ENCODE measurements around the gene ATP5PD. TPM values are rescaled to one million over a fixed set of nuclear protein-coding genes. Genes with fewer than 3 reads are reported as not detected.

Gene ATP5PD
- total and polyA plus RNA-seq, 2 of the 13 experiments (the other 11 are each of a cell fraction or from before 2014, with no cell fraction given): 158 to 428 TPM

DNA sequence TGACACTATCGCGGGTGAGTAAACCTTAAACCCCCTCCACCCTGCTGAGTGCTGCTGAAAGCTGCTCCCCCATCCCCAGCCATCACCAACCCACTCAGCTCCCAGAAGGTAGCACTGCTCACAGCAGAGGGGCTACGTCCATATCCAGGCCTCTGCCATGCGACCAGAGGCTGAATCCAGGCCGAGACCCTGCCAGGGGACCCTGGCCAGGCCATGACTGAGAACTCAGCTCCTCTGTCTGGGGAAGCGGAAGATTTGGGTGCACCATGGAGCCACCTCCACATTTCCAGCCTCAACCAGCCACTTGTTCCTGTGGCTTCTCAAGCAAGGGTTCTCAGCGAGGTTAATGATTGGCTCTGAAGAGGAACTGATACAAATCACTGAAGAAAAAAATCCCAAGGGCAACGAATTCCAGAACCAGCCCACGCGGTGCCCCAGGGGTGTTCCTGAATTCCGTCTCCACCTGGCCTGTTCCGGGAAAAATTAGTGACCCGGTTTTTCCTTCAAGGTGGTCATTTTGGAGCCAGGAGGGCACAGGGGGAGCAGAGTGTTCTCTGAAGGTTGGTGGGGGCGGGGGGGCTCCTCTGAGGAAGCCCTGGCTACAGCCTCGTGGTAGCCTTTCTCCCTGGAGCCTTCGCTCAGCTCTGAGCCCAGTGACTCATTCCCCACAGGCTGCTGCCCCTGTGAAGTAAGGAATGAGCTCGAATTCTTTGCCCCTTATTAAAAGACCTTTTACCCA lies 31.7 kb upstream of the ATP5PD start (continued):
- TF ChIP-seq, protein P1, sequence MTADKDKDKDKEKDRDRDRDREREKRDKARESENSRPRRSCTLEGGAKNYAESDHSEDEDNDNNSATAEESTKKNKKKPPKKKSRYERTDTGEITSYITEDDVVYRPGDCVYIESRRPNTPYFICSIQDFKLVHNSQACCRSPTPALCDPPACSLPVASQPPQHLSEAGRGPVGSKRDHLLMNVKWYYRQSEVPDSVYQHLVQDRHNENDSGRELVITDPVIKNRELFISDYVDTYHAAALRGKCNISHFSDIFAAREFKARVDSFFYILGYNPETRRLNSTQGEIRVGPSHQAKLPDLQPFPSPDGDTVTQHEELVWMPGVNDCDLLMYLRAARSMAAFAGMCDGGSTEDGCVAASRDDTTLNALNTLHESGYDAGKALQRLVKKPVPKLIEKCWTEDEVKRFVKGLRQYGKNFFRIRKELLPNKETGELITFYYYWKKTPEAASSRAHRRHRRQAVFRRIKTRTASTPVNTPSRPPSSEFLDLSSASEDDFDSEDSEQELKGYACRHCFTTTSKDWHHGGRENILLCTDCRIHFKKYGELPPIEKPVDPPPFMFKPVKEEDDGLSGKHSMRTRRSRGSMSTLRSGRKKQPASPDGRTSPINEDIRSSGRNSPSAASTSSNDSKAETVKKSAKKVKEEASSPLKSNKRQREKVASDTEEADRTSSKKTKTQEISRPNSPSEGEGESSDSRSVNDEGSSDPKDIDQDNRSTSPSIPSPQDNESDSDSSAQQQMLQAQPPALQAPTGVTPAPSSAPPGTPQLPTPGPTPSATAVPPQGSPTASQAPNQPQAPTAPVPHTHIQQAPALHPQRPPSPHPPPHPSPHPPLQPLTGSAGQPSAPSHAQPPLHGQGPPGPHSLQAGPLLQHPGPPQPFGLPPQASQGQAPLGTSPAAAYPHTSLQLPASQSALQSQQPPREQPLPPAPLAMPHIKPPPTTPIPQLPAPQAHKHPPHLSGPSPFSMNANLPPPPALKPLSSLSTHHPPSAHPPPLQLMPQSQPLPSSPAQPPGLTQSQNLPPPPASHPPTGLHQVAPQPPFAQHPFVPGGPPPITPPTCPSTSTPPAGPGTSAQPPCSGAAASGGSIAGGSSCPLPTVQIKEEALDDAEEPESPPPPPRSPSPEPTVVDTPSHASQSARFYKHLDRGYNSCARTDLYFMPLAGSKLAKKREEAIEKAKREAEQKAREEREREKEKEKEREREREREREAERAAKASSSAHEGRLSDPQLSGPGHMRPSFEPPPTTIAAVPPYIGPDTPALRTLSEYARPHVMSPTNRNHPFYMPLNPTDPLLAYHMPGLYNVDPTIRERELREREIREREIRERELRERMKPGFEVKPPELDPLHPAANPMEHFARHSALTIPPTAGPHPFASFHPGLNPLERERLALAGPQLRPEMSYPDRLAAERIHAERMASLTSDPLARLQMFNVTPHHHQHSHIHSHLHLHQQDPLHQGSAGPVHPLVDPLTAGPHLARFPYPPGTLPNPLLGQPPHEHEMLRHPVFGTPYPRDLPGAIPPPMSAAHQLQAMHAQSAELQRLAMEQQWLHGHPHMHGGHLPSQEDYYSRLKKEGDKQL (CRISPR knock-in tag; IDR thresholded peaks at IDR 0.05; ENCODE audit: low read depth): no peak
- TF ChIP-seq GZF1 (CRISPR knock-in tag; IDR thresholded peaks at IDR 0.05): no peak
- no peak for TF ChIP-seq ZNF562 (CRISPR knock-in tag; IDR thresholded peaks at IDR 0.05; ENCODE audit: borderline replicate concordance)
- no peak for TF ChIP-seq SSRP1 (CRISPR knock-in tag; IDR thresholded peaks at IDR 0.05)
- 0 out of 2 replicates have a peak, but pooled peaks have one; percentile 4 for TF ChIP-seq NCOA2 (CRISPR knock-in tag; IDR thresholded peaks at IDR 0.05)
- TF ChIP-seq CENPT (CRISPR knock-in tag; IDR thresholded peaks at IDR 0.05; ENCODE audit: low read depth): no peak
- TF ChIP-seq, protein P2, sequence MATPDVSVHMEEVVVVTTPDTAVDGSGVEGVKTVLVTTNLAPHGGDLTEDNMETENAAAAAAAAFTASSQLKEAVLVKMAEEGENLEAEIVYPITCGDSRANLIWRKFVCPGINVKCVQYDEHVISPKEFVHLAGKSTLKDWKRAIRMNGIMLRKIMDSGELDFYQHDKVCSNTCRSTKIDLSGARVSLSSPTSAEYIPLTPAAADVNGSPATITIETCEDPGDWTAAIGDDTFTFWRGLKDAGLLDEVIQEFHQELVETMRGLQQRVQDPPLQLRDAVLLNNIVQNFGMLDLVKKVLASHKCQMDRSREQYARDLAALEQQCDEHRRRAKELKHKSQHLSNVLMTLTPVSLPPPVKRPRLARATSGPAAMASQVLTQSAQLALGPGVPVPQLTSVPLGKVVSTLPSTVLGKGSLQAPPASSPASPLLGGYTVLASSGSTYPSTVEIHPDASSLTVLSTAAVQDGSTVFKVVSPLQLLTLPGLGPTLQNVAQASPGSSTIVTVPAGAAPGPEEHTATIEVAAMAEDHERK (CRISPR knock-in tag; IDR thresholded peaks at IDR 0.05; ENCODE audit: low read depth): no peak
- TF ChIP-seq ISX (CRISPR knock-in tag; conservative IDR thresholded peaks at IDR 0.05): no peak
- no peak for TF ChIP-seq TBL1XR1 (IDR thresholded peaks at IDR 0.05; ENCODE audit: borderline replicate concordance, low read length, partially characterized antibody)
- TF ChIP-seq ZNF850 (CRISPR knock-in tag; conservative IDR thresholded peaks at IDR 0.05): no peak
- TF ChIP-seq ZFY (CRISPR knock-in tag; IDR thresholded peaks at IDR 0.05): no peak
- TF ChIP-seq, protein P3, sequence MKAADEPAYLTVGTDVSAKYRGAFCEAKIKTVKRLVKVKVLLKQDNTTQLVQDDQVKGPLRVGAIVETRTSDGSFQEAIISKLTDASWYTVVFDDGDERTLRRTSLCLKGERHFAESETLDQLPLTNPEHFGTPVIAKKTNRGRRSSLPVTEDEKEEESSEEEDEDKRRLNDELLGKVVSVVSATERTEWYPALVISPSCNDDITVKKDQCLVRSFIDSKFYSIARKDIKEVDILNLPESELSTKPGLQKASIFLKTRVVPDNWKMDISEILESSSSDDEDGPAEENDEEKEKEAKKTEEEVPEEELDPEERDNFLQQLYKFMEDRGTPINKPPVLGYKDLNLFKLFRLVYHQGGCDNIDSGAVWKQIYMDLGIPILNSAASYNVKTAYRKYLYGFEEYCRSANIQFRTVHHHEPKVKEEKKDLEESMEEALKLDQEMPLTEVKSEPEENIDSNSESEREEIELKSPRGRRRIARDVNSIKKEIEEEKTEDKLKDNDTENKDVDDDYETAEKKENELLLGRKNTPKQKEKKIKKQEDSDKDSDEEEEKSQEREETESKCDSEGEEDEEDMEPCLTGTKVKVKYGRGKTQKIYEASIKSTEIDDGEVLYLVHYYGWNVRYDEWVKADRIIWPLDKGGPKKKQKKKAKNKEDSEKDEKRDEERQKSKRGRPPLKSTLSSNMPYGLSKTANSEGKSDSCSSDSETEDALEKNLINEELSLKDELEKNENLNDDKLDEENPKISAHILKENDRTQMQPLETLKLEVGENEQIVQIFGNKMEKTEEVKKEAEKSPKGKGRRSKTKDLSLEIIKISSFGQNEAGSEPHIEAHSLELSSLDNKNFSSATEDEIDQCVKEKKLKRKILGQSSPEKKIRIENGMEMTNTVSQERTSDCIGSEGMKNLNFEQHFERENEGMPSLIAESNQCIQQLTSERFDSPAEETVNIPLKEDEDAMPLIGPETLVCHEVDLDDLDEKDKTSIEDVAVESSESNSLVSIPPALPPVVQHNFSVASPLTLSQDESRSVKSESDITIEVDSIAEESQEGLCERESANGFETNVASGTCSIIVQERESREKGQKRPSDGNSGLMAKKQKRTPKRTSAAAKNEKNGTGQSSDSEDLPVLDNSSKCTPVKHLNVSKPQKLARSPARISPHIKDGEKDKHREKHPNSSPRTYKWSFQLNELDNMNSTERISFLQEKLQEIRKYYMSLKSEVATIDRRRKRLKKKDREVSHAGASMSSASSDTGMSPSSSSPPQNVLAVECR (CRISPR knock-in tag; IDR thresholded peaks at IDR 0.05; ENCODE audit: borderline replicate concordance): no peak
- TF ChIP-seq, protein P4, sequence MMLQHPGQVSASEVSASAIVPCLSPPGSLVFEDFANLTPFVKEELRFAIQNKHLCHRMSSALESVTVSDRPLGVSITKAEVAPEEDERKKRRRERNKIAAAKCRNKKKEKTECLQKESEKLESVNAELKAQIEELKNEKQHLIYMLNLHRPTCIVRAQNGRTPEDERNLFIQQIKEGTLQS (CRISPR knock-in tag; IDR thresholded peaks at IDR 0.05): no peak
- no peak for TF ChIP-seq HDAC6 (IDR thresholded peaks at IDR 0.05; ENCODE audit: low read depth, low read length)
- TF ChIP-seq MLLT10 (CRISPR knock-in tag; IDR thresholded peaks at IDR 0.05): no peak
- TF ChIP-seq KLF16 (CRISPR knock-in tag; IDR thresholded peaks at IDR 0.05): no peak
- no peak for TF ChIP-seq NFIB (CRISPR knock-in tag; IDR thresholded peaks at IDR 0.05; ENCODE audit: borderline replicate concordance)
- TF ChIP-seq ZBTB1 (CRISPR knock-in tag; IDR thresholded peaks at IDR 0.05; ENCODE audit: borderline replicate concordance): no peak
- no peak for TF ChIP-seq ZBTB21 (CRISPR knock-in tag; IDR thresholded peaks at IDR 0.05)
